Epithelial cell of prostate (primary cell): Measurements from ENCODE around the gene SRSF9.

Experiments
- DNase-seq: peaks from one replicate; pipeline ENCODE4 v3.0.0-alpha.2; 2011; ENCODE audit warnings: low read depth, low spot score
- H3K27ac ChIP-seq: fragments of 450-650 bp; 2 replicates; pipeline ENCODE4 v1.5.1; 2017; ENCODE audit warnings: mild to moderate bottlenecking

SRSF9 gene

DNA sequence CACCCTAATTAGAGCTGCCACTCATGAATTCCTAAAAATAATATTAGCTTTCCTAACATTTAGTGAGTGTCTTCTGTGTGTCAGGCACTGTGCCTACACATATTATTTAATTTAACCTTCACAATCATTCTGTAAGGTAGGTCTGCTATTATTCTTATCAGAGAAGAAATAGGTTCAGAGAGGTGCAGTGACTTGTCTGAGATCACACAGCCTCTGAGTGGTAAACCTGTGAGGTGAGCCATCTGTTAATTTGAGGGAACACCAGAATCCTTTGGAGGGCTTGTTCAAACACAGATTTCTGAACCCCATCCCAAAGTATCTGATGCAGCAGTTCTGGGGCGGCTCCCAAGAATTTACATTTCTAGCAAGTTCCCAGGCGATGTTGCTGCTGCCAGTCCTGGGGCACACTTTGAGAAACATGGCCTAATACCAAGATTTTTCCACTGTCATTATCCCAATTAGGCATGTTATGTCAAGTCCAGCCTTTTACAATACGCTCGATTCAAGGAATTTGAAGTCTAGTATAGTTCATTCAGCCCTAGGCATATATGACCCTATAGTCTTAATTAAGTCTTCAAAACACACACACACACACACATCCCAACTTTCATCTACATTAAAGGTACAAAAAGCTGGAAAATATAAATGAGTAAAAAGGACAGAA lies 51.5 kb downstream of the SRSF9 start:
- DNase-seq = no peak
- no peak overlapping the region for H3K27ac ChIP-seq

DNA sequence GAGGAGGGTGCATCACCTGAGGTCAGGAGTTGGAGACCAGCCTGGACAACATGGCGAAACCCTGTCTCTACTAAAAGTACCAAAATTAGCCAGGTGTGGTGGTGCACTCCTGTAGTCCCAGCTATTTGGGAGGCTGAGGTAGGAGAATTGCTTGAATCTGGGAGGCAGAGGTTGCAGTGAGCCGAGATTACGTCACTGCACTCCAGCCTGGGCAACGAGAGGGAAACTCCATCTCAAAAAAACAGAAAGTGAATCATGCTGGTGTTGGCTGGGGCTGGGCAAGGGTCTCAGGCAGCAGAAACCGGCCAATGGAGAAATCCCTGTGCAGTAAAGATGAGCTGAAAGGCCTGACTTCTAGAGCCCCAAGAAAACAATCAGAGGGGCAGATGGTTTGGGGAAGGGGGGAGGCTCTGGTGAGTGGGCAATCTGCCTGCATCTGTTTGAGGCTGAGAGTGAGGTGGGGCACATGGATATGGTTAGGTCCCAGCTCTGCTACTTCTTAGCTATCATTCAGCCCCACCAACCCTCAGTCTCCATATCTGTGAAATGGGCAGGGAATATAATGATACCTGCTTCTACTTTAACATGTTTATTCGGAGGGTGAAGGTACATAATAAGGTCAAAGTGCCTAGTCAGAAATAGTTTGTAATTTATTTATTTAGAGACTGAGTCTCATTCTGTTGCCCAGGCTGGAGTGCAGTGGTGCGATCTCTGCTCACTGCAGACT lies 52.9 kb downstream of the SRSF9 start:
- H3K27ac ChIP-seq = no peak overlapping the region
- no peak for DNase-seq

DNA sequence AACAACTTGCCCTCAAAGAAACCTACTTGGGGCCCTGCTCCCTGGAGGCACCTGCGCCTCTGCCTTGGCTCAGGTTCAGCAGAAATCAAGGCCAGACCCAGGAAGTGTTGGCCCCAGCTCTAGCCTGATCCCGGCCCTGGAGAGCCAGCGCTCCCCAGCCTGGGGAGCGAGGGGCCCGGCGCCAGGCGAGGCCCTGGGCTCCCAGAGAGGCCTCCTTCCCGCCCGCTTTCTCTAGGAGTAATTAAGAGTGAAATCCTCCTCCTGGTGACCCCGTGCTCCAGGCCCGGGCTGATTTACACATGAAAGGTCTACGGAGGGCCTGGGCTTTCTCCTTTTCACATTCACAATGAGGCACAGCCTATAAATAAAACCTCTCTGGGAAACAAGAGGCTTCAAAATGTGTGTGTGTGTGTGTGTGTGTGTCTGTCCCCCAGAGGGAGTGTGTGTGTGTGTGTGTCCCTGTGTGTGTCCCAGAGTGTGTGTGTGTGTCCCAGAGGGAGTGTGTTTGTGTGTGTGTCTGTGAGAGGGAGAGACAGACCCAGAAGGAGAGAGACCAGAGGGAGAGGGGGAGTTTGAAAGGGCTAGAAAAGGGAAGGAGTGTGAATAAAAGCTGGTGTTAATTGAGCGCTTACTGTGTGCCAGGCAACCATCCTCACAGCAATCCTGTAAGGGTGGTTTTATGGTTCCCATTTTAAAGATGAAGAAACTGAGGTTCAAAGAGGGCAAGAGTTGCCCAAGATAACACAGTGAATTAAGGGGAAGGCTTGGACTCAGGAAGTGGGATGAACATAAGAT lies 55.5 kb downstream of the SRSF9 start:
- no peak overlapping the region for H3K27ac ChIP-seq
- no peak for DNase-seq

DNA sequence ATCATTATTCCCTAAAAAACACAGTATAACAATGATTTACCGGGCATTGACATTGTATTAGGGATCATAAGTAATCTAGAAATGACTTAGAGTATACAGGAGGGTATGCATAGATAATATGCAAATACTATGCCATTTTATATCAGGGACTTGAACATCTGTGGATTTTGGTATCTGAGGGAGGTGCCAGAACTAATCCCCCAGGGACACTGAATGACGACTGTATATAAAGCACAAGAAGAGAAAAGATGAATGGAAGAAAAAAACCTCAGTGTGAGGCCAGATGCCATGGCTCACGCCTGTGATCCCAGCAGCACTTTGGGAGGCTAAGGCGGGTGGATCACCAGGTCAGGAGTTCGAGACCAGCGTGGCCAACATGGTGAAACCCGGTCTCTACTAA lies 57.1 kb downstream of the SRSF9 start:
- no peak for DNase-seq
- H3K27ac ChIP-seq = no peak overlapping the region
